Activated CD8-positive, alpha-beta memory T cell treated with anti-CD3 and anti-CD28 coated beads for 36 hours (primary cell): ENCODE results near the gene MGMT. TPM values are rescaled to one million over a fixed set of nuclear protein-coding genes. Genes with fewer than 3 reads are reported as not detected.

Source experiments
- CTCF ChIA-PET: fragments of 350-600 bp; sonication (Branson Sonifier 250); formaldehyde crosslinking; loops from one replicate; lab custom pipeline; 2021; ENCODE audit warnings: antibody characterized with exemption; lab: Charles Lee
- POLR2A ChIA-PET: fragments of 350-600 bp; sonication (Branson Sonifier 250); formaldehyde crosslinking; loops from one replicate; lab custom pipeline; 2021; ENCODE audit warnings: antibody characterized with exemption; lab: Charles Lee
- total RNA-seq, 2 experiments: library from RNA; stranded (reverse); gene quantifications; one replicate each; pipeline ENCODE4 v1.2.3, GENCODE V29; 2021

The MGMT gene
- total RNA-seq, 2 experiments from 2014 or later = 21.0 to 22.0 TPM

GRCh38 chr10:129769381-129770116, 302.5 kb downstream of the MGMT start:
- ChIA-PET POLR2A (no interaction called here), CTCF (no interaction called here)

- POLR2A ChIA-PET = no interaction called here
- CTCF ChIA-PET = no interaction called here
Measured at GRCh38 chr10:129770286-129770685, 303.2 kb downstream of the MGMT start.

DNA sequence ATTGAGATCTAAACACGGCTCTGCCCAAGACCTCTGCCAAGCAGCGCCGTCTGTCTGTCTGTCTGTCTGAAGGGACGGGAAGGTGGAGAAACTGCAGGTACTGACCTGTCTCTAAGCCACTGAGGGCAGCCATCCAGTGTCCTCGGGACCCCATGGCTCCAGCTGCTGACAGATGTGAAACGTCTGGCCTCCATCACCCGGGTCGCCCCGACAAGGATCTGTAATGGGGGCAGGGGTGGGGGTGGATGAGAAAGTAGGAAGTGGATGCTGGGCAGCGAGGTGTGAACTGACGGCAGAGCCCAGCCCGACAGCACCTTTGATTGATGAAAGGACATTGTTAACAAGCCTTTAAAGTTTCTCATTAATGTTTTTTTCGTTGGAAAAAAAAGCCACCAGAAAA, 304.0 kb downstream of the MGMT start:
- ChIA-PET CTCF (no interaction called here), POLR2A (no interaction called here)

DNA sequence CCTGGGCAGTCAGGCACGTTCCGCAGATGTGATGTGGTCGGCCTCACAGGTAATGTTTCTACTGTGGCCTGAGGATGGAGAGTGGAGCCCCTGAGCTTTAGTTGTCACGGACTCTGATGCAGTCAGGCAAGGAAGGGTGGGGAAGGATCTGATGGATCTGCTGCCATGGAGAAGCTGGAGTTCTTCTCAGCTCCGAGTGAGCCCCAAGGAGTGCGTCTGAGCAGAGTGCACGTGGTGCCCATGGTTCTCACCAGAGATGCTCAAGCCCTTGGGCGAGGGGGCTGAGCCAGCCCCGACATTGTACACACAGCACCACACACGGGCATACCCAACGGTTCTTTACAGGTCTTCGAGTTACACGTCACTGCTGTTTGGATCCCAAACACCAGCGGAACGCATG, 304.5 kb downstream of the MGMT start:
- CTCF ChIA-PET = no interaction called here

GRCh38 chr10:129771991-129772431, 305.0 kb downstream of the MGMT start:
- CTCF ChIA-PET = no interaction called here
- POLR2A ChIA-PET = no interaction called here

More for the DNA sequence above, 304.5 kb downstream of the MGMT start:
- POLR2A ChIA-PET = no interaction called here

DNA sequence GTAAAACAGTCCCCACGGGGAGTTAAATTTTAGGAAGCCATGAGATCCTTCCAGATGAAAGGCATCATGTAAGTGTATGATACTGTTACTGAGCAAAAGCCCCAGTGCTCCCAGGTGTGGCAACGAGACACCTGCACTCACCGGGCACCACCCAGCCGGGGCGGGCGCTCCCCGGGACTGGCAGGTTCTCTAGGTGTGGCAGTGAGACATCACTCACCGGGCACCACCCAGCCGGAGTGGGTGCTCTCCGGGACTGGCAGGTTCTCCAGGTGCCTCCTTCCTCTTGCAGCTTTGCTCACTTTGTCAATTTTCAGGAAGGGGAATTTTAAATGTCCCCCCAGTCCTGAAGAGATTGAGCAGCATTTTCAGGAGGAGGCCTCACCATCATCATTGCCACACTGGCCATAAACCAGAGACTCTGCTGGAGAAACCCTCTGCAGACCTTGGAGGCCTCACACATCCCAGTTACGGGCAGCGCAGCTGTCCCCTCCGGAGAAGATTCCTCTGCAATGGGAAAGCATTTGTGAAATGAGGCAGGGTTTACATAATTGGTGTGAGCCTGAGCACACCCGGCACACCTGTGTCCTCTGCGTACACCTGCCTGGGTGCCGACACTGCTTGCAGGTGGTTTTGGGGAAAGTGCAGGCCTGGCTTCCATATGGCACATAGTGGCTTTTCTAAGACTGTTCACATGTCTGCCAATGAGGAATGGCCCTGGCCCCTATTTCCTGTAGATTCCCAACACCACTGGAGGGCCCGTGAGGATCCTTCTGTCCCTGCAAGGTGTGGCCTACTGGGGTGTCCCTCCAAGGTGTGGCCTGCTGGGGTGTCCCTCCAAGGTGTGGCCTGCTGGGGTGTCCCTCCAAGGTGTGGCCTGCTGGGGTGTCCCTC, 305.7 kb downstream of the MGMT start:
- ChIA-PET POLR2A (no interaction called here), CTCF (no interaction called here)

DNA sequence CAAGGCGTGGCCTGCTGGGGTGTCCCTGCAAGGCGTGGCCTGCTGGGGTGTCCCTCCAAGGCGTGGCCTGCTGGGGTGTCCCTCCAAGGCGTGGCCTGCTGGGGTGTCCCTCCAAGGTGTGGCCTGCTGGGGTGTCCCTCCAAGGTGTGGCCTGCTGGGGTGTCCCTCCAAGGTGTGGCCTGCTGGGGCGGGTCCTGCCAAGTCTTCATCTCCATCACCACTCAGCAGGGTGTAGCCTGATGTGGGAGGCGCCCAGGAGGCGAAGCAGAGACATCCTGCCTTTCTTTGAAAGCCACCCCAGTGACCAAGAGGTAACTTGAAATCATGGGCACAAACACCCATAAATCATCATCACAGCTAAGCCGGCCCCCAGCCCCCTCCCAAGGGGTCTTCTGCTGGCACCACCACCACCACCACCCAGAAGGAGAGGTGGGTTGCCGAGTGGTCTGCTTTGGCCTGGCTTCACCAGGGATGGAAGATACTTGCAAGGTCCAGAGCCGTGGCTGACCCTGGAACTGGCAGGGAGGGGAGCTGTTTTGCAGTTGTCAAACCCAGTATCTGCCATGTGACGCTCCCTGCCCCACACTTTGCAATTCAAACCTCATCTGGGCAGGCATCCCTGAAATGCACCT, 306.4 kb downstream of the MGMT start:
- ChIA-PET CTCF (no interaction called here), POLR2A (no interaction called here)

- CTCF ChIA-PET = no interaction called here
- POLR2A ChIA-PET = no interaction called here
Measured at GRCh38 chr10:129774082-129774735, 307.2 kb downstream of the MGMT start.

- POLR2A ChIA-PET = no interaction called here
- CTCF ChIA-PET = no interaction called here
Measured at GRCh38 chr10:129774736-129775401, 307.8 kb downstream of the MGMT start.

DNA sequence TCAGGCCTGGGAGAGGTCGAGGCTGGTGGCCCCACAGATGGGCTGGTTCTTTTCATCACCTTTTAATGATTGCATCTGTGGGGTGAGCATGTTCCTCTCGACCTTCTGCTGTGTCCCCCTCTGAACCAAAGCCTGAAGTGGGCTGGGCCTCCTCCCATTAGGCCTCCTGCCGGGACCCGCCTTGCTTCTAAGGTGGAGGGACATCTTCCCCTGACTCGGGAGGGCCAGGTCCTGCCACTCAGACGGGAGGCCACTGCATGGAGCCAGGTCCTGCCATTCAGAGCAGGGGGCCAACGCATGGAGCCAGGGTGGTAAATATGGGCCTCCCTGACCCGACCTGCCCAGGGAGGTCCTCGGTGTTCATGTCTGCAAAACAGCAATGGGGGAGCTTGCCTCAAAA, 308.6 kb downstream of the MGMT start:
- ChIA-PET CTCF (no interaction called here), POLR2A (no interaction called here)

- CTCF ChIA-PET = no interaction called here
- POLR2A ChIA-PET = no interaction called here
Measured at GRCh38 chr10:129777687-129778086, 310.6 kb downstream of the MGMT start.

GRCh38 chr10:129778571-129778970, 311.5 kb downstream of the MGMT start:
- CTCF ChIA-PET = no interaction called here

GRCh38 chr10:129779126-129780111, 312.4 kb downstream of the MGMT start:
- ChIA-PET POLR2A (no interaction called here), CTCF (no interaction called here)

More at GRCh38 chr10:129778571-129778970, 311.5 kb downstream of the MGMT start:
- POLR2A ChIA-PET = no interaction called here

- POLR2A ChIA-PET = no interaction called here
- CTCF ChIA-PET = no interaction called here
Measured at GRCh38 chr10:129780198-129780597, 313.2 kb downstream of the MGMT start.

- ChIA-PET POLR2A (no interaction called here), CTCF (interaction anchor here (0.6 kb wide), 1 partner anchor 280 kb away, joined by 3 read pairs; no protein-coding TSS in a partner anchor)
Measured at GRCh38 chr10:129780901-129781795, 314.1 kb downstream of the MGMT start.

- CTCF ChIA-PET = no interaction called here
- POLR2A ChIA-PET = interaction anchor here (0.6 kb wide), 1 partner anchor 182 kb away, joined by 3 read pairs; no protein-coding TSS in a partner anchor
Measured at GRCh38 chr10:129784291-129784690, 317.2 kb downstream of the MGMT start.

DNA sequence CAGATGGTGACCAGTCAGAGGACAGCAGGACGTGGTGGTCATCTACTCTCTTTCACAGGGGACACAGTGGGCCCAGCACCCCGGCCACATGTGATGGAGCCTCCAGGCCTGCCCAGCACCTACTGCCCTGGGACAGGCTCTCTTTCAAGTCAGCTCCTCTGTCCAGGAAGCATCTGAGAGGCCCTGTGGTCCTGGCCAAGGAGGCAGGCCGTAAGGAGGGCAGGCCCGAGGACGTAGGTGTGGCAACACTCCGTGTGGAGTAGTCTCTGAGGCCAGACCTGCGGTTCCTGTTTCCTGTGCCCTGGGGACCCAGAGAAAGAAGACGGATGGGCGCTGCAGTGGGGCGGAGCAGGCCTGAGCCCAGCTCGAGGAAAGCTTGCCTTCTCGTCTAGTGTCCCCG, 317.9 kb downstream of the MGMT start:
- POLR2A ChIA-PET = interaction anchor here (0.6 kb wide), 1 partner anchor 182 kb away, joined by 3 read pairs; no protein-coding TSS in a partner anchor
- CTCF ChIA-PET = no interaction called here
